Measurements from ENCODE around the gene DALRD3. TPM values are rescaled to one million over a fixed set of nuclear protein-coding genes. Genes with fewer than 3 reads are reported as not detected.
A peak's percentile ranks its signal among the peaks of the same experiment; 100 is the strongest.

DALRD3 gene, protein sequence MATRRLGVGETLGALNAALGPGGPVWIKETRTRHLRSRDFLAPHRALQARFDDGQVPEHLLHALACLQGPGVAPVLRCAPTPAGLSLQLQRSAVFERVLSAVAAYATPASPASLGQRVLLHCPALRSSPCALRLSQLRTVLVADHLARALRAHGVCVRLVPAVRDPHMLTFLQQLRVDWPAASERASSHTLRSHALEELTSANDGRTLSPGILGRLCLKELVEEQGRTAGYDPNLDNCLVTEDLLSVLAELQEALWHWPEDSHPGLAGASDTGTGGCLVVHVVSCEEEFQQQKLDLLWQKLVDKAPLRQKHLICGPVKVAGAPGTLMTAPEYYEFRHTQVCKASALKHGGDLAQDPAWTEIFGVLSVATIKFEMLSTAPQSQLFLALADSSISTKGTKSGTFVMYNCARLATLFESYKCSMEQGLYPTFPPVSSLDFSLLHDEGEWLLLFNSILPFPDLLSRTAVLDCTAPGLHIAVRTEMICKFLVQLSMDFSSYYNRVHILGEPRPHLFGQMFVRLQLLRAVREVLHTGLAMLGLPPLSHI
- total RNA-seq (ENCODE audit: unreplicated experiment): 26.3 TPM
- long read RNA-seq, transcript DALRD3-202 (12 exons, 1,739 nt): major isoform, 7 of 27 reads
- long read RNA-seq, partial matches to known transcripts: 6 of 27 reads
- long read RNA-seq, other reads (novel, unspliced or antisense): 14 of 27 reads

DNA sequence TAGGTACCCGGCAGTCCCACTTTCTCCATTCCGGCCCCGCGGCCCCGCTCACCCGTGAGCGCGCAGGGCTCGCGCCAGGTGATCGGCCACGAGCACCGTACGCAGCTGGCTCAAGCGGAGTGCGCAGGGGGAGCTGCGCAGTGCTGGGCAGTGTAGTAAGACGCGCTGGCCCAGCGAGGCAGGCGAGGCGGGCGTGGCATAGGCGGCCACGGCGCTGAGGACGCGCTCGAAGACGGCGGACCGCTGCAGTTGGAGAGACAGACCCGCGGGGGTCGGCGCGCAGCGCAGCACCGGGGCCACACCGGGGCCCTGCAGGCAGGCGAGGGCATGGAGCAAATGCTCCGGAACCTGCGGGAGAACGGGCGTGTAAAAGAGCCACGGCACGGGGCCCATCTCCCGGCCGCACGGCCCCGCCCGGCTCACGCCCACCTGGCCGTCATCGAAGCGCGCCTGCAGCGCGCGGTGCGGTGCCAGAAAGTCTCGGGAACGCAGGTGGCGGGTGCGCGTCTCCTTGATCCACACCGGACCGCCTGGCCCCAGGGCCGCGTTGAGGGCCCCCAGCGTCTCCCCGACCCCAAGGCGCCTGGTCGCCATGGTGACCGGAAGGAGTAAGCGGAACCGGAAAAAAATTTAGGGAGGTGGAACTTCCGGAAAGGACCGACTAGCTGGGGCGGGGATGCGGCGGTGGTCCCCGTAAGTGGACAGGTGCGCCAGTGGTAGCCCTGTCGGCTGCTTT, at the start of gene DALRD3:
TSS of gene DALRD3 (minus strand) at position 610 of the 736 bp plus-strand sequence. CDS start at position 594, 16 bp downstream.
- peak within 1 kb of the TSS; percentile 78 for H3K27ac Mint-ChIP-seq (ENCODE audit: unreplicated experiment)
- TF ChIP-seq, protein P1, sequence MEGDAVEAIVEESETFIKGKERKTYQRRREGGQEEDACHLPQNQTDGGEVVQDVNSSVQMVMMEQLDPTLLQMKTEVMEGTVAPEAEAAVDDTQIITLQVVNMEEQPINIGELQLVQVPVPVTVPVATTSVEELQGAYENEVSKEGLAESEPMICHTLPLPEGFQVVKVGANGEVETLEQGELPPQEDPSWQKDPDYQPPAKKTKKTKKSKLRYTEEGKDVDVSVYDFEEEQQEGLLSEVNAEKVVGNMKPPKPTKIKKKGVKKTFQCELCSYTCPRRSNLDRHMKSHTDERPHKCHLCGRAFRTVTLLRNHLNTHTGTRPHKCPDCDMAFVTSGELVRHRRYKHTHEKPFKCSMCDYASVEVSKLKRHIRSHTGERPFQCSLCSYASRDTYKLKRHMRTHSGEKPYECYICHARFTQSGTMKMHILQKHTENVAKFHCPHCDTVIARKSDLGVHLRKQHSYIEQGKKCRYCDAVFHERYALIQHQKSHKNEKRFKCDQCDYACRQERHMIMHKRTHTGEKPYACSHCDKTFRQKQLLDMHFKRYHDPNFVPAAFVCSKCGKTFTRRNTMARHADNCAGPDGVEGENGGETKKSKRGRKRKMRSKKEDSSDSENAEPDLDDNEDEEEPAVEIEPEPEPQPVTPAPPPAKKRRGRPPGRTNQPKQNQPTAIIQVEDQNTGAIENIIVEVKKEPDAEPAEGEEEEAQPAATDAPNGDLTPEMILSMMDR (IDR thresholded peaks at IDR 0.05; ENCODE audit: partially characterized antibody, unreplicated experiment): no peak
- H3K4me1 Mint-ChIP-seq (ENCODE audit: low read depth, unreplicated experiment): peaks cover 6% of the 10 kb centered on the region
- peaks cover 18% of the 10 kb centered on the region for H3K27me3 Mint-ChIP-seq (ENCODE audit: unreplicated experiment)
- no peaks in the 10 kb centered on the region for H3K36me3 Mint-ChIP-seq (ENCODE audit: unreplicated experiment)
- peak; percentile 68 for DNase-seq
- peak within 1 kb of the TSS; percentile 91 for H3K4me3 Mint-ChIP-seq (ENCODE audit: unreplicated experiment)
- H3K9me3 Mint-ChIP-seq (ENCODE audit: unreplicated experiment): peaks cover 11% of the 10 kb centered on the region

GRCh38 chr3:49058011-49058410, 39.6 kb upstream of the DALRD3 start:
- DNase-seq: no peak
- no peak overlapping the region for H3K4me3 Mint-ChIP-seq (ENCODE audit: unreplicated experiment)
- TF ChIP-seq, protein P1 (IDR thresholded peaks at IDR 0.05; ENCODE audit: partially characterized antibody, unreplicated experiment): no peak
- H3K27ac Mint-ChIP-seq (ENCODE audit: unreplicated experiment): no peak overlapping the region
- H3K4me1 Mint-ChIP-seq (ENCODE audit: low read depth, unreplicated experiment): no peaks in the 10 kb centered on the region
- no peaks in the 10 kb centered on the region for H3K36me3 Mint-ChIP-seq (ENCODE audit: unreplicated experiment)
- no peaks in the 10 kb centered on the region for H3K9me3 Mint-ChIP-seq (ENCODE audit: unreplicated experiment)
- H3K27me3 Mint-ChIP-seq (ENCODE audit: unreplicated experiment): no peaks in the 10 kb centered on the region

GRCh38 chr3:49057268-49057667, 38.9 kb upstream of the DALRD3 start:
- Mint-ChIP-seq H3K4me1 (ENCODE audit: low read depth, unreplicated experiment) (no peaks in the 10 kb centered on the region), H3K27me3 (ENCODE audit: unreplicated experiment) (peaks cover 2% of the 10 kb centered on the region), H3K27ac (ENCODE audit: unreplicated experiment) (no peak overlapping the region), H3K4me3 (ENCODE audit: unreplicated experiment) (no peak overlapping the region), H3K9me3 (ENCODE audit: unreplicated experiment) (peaks cover 2% of the 10 kb centered on the region), H3K36me3 (ENCODE audit: unreplicated experiment) (peaks cover 3% of the 10 kb centered on the region)
- TF ChIP-seq, protein P1 (IDR thresholded peaks at IDR 0.05; ENCODE audit: partially characterized antibody, unreplicated experiment): no peak
- no peak for DNase-seq

DNA sequence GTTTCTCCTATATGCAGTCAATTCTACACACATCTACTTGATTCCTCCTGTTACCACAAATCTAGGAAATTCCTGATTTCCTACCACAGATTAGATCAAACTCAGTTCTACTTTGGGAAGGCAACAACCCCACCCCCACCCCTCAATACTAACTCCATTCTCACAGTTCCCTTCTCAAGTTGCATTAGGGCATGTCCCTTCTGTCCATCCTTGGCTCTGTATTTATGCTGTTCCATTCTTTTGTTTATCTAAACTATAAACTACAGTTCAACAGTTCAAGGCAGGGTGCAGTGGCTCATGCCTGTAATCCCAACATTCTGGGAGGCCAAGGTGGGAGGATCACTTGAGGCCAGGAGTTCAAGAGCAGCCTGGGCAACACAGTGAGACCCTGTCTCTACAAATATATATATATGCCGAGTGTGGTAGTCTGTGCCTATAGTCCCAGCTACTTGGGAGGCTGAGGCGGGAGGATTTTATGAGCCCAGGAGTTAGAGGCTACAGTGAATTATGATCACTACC, 36.0 kb upstream of the DALRD3 start:
- Mint-ChIP-seq H3K27me3 (ENCODE audit: unreplicated experiment) (peaks cover 4% of the 10 kb centered on the region), H3K4me3 (ENCODE audit: unreplicated experiment) (no peak overlapping the region), H3K9me3 (ENCODE audit: unreplicated experiment) (peaks cover 2% of the 10 kb centered on the region), H3K4me1 (ENCODE audit: low read depth, unreplicated experiment) (no peaks in the 10 kb centered on the region), H3K27ac (ENCODE audit: unreplicated experiment) (no peak overlapping the region), H3K36me3 (ENCODE audit: unreplicated experiment) (peaks cover 3% of the 10 kb centered on the region)
- no peak for DNase-seq
- TF ChIP-seq, protein P1 (IDR thresholded peaks at IDR 0.05; ENCODE audit: partially characterized antibody, unreplicated experiment): no peak
